Activated CD4-positive, alpha-beta memory T cell treated with anti-CD3 and anti-CD28 coated beads for 36 hours (primary cell): ENCODE measurements around the gene NR2C1. TPM values are rescaled to one million over a fixed set of nuclear protein-coding genes. Genes with fewer than 3 reads are reported as not detected.

Source experiments
- CTCF ChIA-PET: fragments of 350-600 bp; sonication (Branson Sonifier 250); formaldehyde crosslinking; loops from one replicate; lab custom pipeline; 2021; ENCODE audit warnings: antibody characterized with exemption, inconsistent platforms; lab: Charles Lee
- POLR2A ChIA-PET: fragments of 350-600 bp; sonication (Branson Sonifier 250); formaldehyde crosslinking; loops from one replicate; lab custom pipeline; 2021; ENCODE audit warnings: antibody characterized with exemption; lab: Charles Lee
- DNase-seq: peaks from one replicate; pipeline ENCODE4 v3.0.0-alpha.2; 2020
- H3K27ac Mint-ChIP-seq: one replicate; pipeline ENCODE4 v1.8.0; 2021; ENCODE audit warnings: mixed read lengths
- H3K27me3 Mint-ChIP-seq: one replicate; pipeline ENCODE4 v1.8.0; 2021; ENCODE audit warnings: mixed read lengths
- H3K36me3 Mint-ChIP-seq: one replicate; pipeline ENCODE4 v1.8.0; 2021; ENCODE audit warnings: mixed read lengths
- H3K4me1 Mint-ChIP-seq: one replicate; pipeline ENCODE4 v1.8.0; 2021; ENCODE audit warnings: low read depth, mixed read lengths
- H3K4me3 Mint-ChIP-seq: one replicate; pipeline ENCODE4 v1.8.0; 2021; ENCODE audit warnings: mild to moderate bottlenecking, mixed read lengths
- H3K9me3 Mint-ChIP-seq: one replicate; pipeline ENCODE4 v1.8.0; 2021; ENCODE audit warnings: mixed read lengths
- intact Hi-C: fragments of 100-400 bp; cut with micrococcal nuclease; formaldehyde crosslinking; loops from one replicate; pipeline ENCODE4 v1.15.1; 2023
- total RNA-seq, 2 experiments: library from RNA; stranded (reverse); gene quantifications; one replicate each; pipeline ENCODE4 v1.2.3, GENCODE V29; 2021

Gene NR2C1
- total RNA-seq, 2 experiments from 2014 or later, result 25.5 to 27.1 TPM

- CTCF ChIA-PET, result no interaction called here
- no peak overlapping the region for H3K4me3 Mint-ChIP-seq
- DNase-seq, result no peak
- H3K27me3 Mint-ChIP-seq, result no peaks in the 10 kb centered on the region
- no peak overlapping the region for H3K27ac Mint-ChIP-seq
- POLR2A ChIA-PET, result no interaction called here
- peaks cover 28% of the 10 kb centered on the region for H3K36me3 Mint-ChIP-seq
- intact Hi-C loops, result no loop called here
- H3K9me3 Mint-ChIP-seq, result no peaks in the 10 kb centered on the region
- H3K4me1 Mint-ChIP-seq, result no peaks in the 10 kb centered on the region
Measured at GRCh38 chr12:95051241-95051640, 22.2 kb downstream of the NR2C1 start.

- intact Hi-C loops, result no loop called here
- Mint-ChIP-seq H3K4me3 (no peak overlapping the region), H3K36me3 (peaks cover 18% of the 10 kb centered on the region), H3K4me1 (peaks cover 23% of the 10 kb centered on the region), H3K27ac (no peak overlapping the region), H3K9me3 (no peaks in the 10 kb centered on the region), H3K27me3 (no peaks in the 10 kb centered on the region)
- DNase-seq, result no peak
- CTCF ChIA-PET, result no interaction called here
- POLR2A ChIA-PET, result no interaction called here
Measured at GRCh38 chr12:95037906-95038305, 35.5 kb downstream of the NR2C1 start.

- H3K4me3 Mint-ChIP-seq, result no peak overlapping the region
- H3K27ac Mint-ChIP-seq, result no peak overlapping the region
- ChIA-PET CTCF (no interaction called here), POLR2A (no interaction called here)
- intact Hi-C loops, result no loop called here
- no peak for DNase-seq
- no peaks in the 10 kb centered on the region for H3K27me3 Mint-ChIP-seq
- H3K36me3 Mint-ChIP-seq, result peaks cover 15% of the 10 kb centered on the region
- H3K9me3 Mint-ChIP-seq, result no peaks in the 10 kb centered on the region
- peaks cover 18% of the 10 kb centered on the region for H3K4me1 Mint-ChIP-seq
Measured at GRCh38 chr12:95034750-95035149, 38.7 kb downstream of the NR2C1 start.

- ChIA-PET CTCF (no interaction called here), POLR2A (no interaction called here)
- H3K27me3 Mint-ChIP-seq, result no peaks in the 10 kb centered on the region
- no peak overlapping the region for H3K27ac Mint-ChIP-seq
- H3K4me1 Mint-ChIP-seq, result no peaks in the 10 kb centered on the region
- no peaks in the 10 kb centered on the region for H3K9me3 Mint-ChIP-seq
- no peak for DNase-seq
- intact Hi-C loops, result no loop called here
- H3K36me3 Mint-ChIP-seq, result peaks cover 17% of the 10 kb centered on the region
- no peak overlapping the region for H3K4me3 Mint-ChIP-seq
Measured at GRCh38 chr12:95022477-95022876, 50.9 kb downstream of the NR2C1 start.

GRCh38 chr12:95017482-95017881 is 55.9 kb downstream of the NR2C1 start:
- no peak for DNase-seq
- Mint-ChIP-seq H3K9me3 (no peaks in the 10 kb centered on the region), H3K36me3 (peaks cover 12% of the 10 kb centered on the region), H3K4me1 (no peaks in the 10 kb centered on the region), H3K4me3 (no peak overlapping the region), H3K27me3 (no peaks in the 10 kb centered on the region), H3K27ac (no peak overlapping the region)
- intact Hi-C loops, result no loop called here
- CTCF ChIA-PET, result no interaction called here
- POLR2A ChIA-PET, result no interaction called here

- intact Hi-C loops, result no loop called here
- DNase-seq, result no peak
- H3K27ac Mint-ChIP-seq, result no peak overlapping the region
- POLR2A ChIA-PET, result interaction anchor here (1.3 kb wide), 1 partner anchor 13 kb away, joined by 3 read pairs; the partner anchor contains the start of gene NDUFA12
- CTCF ChIA-PET, result no interaction called here
- H3K4me1 Mint-ChIP-seq, result no peaks in the 10 kb centered on the region
- no peaks in the 10 kb centered on the region for H3K27me3 Mint-ChIP-seq
- H3K9me3 Mint-ChIP-seq, result no peaks in the 10 kb centered on the region
- no peak overlapping the region for H3K4me3 Mint-ChIP-seq
- peaks cover 8% of the 10 kb centered on the region for H3K36me3 Mint-ChIP-seq
Measured at GRCh38 chr12:95016120-95016519, 57.3 kb downstream of the NR2C1 start.

- Mint-ChIP-seq H3K9me3 (no peaks in the 10 kb centered on the region), H3K27ac (no peak overlapping the region), H3K27me3 (no peaks in the 10 kb centered on the region), H3K36me3 (peaks cover 5% of the 10 kb centered on the region), H3K4me3 (no peak overlapping the region), H3K4me1 (no peaks in the 10 kb centered on the region)
- no peak for DNase-seq
- intact Hi-C loops, result no loop called here
- CTCF ChIA-PET, result interaction anchor here (0.7 kb wide), 1 partner anchor 36 kb away, joined by 3 read pairs; no protein-coding TSS in a partner anchor
- POLR2A ChIA-PET, result interaction anchor here (0.6 kb wide), 1 partner anchor 1948 kb away, joined by 3 read pairs; no protein-coding TSS in a partner anchor
Measured at GRCh38 chr12:95014554-95014953, 58.9 kb downstream of the NR2C1 start.

GRCh38 chr12:95006206-95006605 is 67.2 kb downstream of the NR2C1 start:
- H3K27ac Mint-ChIP-seq, result no peak overlapping the region
- H3K36me3 Mint-ChIP-seq, result peaks cover 8% of the 10 kb centered on the region
- DNase-seq, result no peak
- no peaks in the 10 kb centered on the region for H3K27me3 Mint-ChIP-seq
- POLR2A ChIA-PET, result no interaction called here
- H3K4me1 Mint-ChIP-seq, result peaks cover 19% of the 10 kb centered on the region
- CTCF ChIA-PET, result no interaction called here
- intact Hi-C loops, result no loop called here
- H3K9me3 Mint-ChIP-seq, result peaks cover 21% of the 10 kb centered on the region
- H3K4me3 Mint-ChIP-seq, result no peak overlapping the region

- CTCF ChIA-PET, result no interaction called here
- peaks cover 27% of the 10 kb centered on the region for H3K4me1 Mint-ChIP-seq
- H3K27ac Mint-ChIP-seq, result peak overlapping the region; percentile 25
- intact Hi-C loops, result loop anchor here (5.0 kb wide), 2 partner anchors 387 to 1033 kb away; partner anchors contain the start of gene LTA4H
- POLR2A ChIA-PET, result interaction anchor here (0.8 to 2.5 kb wide), 2 partner anchors 15 to 69 kb away, joined by 4 to 19 read pairs; partner anchors contain the start of gene NR2C1
- H3K27me3 Mint-ChIP-seq, result no peaks in the 10 kb centered on the region
- no peak for DNase-seq
- peak overlapping the region; percentile 91 for H3K4me3 Mint-ChIP-seq
- H3K9me3 Mint-ChIP-seq, result peaks cover 21% of the 10 kb centered on the region
- H3K36me3 Mint-ChIP-seq, result peaks cover 13% of the 10 kb centered on the region
Measured at GRCh38 chr12:95004610-95005009, 68.8 kb downstream of the NR2C1 start.

- Mint-ChIP-seq H3K4me1 (peaks cover 35% of the 10 kb centered on the region), H3K4me3 (peak overlapping the region; percentile 91), H3K36me3 (peaks cover 19% of the 10 kb centered on the region), H3K27ac (peak overlapping the region; percentile 87), H3K27me3 (no peaks in the 10 kb centered on the region), H3K9me3 (peaks cover 21% of the 10 kb centered on the region)
- CTCF ChIA-PET, result interaction anchor here (0.8 to 1.0 kb wide), 3 partner anchors 67 to 536 kb away, joined by 3 to 6 read pairs (median 6); partner anchors contain the start of gene NR2C1
- intact Hi-C loops, result loop anchor here (1.0 to 5.0 kb wide), 7 partner anchors 16 to 1033 kb away; partner anchors contain the start of genes FGD6, LTA4H, NR2C1 and VEZT
- no peak for DNase-seq
- POLR2A ChIA-PET, result interaction anchor here (0.8 to 2.5 kb wide), 7 partner anchors 12 to 470 kb away, joined by 3 to 19 read pairs (median 4); partner anchors contain the start of genes METAP2 and NR2C1
Measured at GRCh38 chr12:95003921-95004272, 69.5 kb downstream of the NR2C1 start.

- H3K4me1 Mint-ChIP-seq, result peaks cover 40% of the 10 kb centered on the region
- H3K4me3 Mint-ChIP-seq, result peak within 1 kb of the TSS; percentile 91
- intact Hi-C loops, result loop anchor here (1.0 to 5.0 kb wide), 7 partner anchors 15 to 1034 kb away; partner anchors contain the start of genes FGD6, LTA4H, NR2C1 and VEZT
- CTCF ChIA-PET, result interaction anchor here (0.8 to 1.0 kb wide), 3 partner anchors 67 to 535 kb away, joined by 3 to 6 read pairs (median 6); partner anchors contain the start of gene NR2C1
- POLR2A ChIA-PET, result interaction anchor here (0.8 to 2.5 kb wide), 7 partner anchors 13 to 471 kb away, joined by 3 to 19 read pairs (median 4); partner anchors contain the start of genes METAP2 and NR2C1
- peaks cover 19% of the 10 kb centered on the region for H3K9me3 Mint-ChIP-seq
- H3K27me3 Mint-ChIP-seq, result no peaks in the 10 kb centered on the region
- peak; percentile 97 for DNase-seq
- H3K27ac Mint-ChIP-seq, result peak within 1 kb of the TSS; percentile 87
- H3K36me3 Mint-ChIP-seq, result peaks cover 21% of the 10 kb centered on the region
Measured at GRCh38 chr12:95003213-95003920, 70.1 kb downstream of the NR2C1 start, which contains the start of gene NDUFA12. TSS of gene NDUFA12 (minus strand) at chr12:95003697. CDS start at chr12:95003680, 17 bp downstream.

- Mint-ChIP-seq H3K4me1 (peaks cover 45% of the 10 kb centered on the region), H3K36me3 (peaks cover 22% of the 10 kb centered on the region), H3K4me3 (peak overlapping the region; percentile 91), H3K27ac (peak overlapping the region; percentile 87), H3K9me3 (peaks cover 16% of the 10 kb centered on the region), H3K27me3 (no peaks in the 10 kb centered on the region)
- no peak for DNase-seq
- POLR2A ChIA-PET, result interaction anchor here (1.2 to 2.5 kb wide), 5 partner anchors 13 to 471 kb away, joined by 3 to 19 read pairs (median 4); partner anchors contain the start of gene METAP2
- intact Hi-C loops, result loop anchor here (1.0 to 5.0 kb wide), 7 partner anchors 14 to 1035 kb away; partner anchors contain the start of genes FGD6, LTA4H, NR2C1 and VEZT
- CTCF ChIA-PET, result interaction anchor here (0.6 kb wide), 1 partner anchor 399 kb away, joined by 4 read pairs; no protein-coding TSS in a partner anchor
Measured at GRCh38 chr12:95002754-95003153, 70.7 kb downstream of the NR2C1 start.
